PC-9 (cell line): Measurements from ENCODE around the gene SYNDIG1. TPM values are rescaled to one million over a fixed set of nuclear protein-coding genes. Genes with fewer than 3 reads are reported as not detected.
"Not testable (repeated sequence)": the region's sequence is repeated elsewhere in the genome, so short reads cannot be mapped to it uniquely, and the experiment has no call there.

Experiments
- BruUV-seq: library from RNA; stranded (reverse); fragments of 400-500 nt; replicated peaks from 2 replicates; lab custom pipeline; 2021; lab: Mats Ljungman, UMichigan
- CTCF ChIA-PET: fragments of 300-600 bp; sonication (Branson Sonifier 250); formaldehyde crosslinking; loops from one replicate; lab custom pipeline; 2022; ENCODE audit warnings: antibody characterized with exemption; lab: Charles Lee
- POLR2A ChIA-PET: fragments of 300-600 bp; sonication (Branson Sonifier 250); formaldehyde crosslinking; loops from one replicate; lab custom pipeline; 2022; ENCODE audit warnings: antibody characterized with exemption; ENCODE audit not compliant: unreplicated experiment; lab: Charles Lee
- DNase-seq, 2 experiments: peaks; one replicate each; pipeline versions ENCODE4 v3.0.0 to v3.0.0-alpha.2; 2015 to 2022; ENCODE audit warnings: mixed read lengths in 1 of 2
- H2AFZ ChIP-seq: fragments of 200-600 bp; sonication (generic); 2 replicates; pipeline ENCODE4 v1.8.1; 2017; ENCODE audit warnings: antibody characterized with exemption
- H3F3A ChIP-seq: fragments of 200-600 bp; sonication (generic); 2 replicates; pipeline ENCODE4 v1.8.1; 2017; ENCODE audit warnings: antibody characterized with exemption, mild to moderate bottlenecking, low read depth; ENCODE audit not compliant: insufficient read depth
- H3K27ac ChIP-seq: fragments of 200-600 bp; sonication (generic); 2 replicates; pipeline ENCODE4 v1.6.1; 2016; ENCODE audit warnings: mixed run types
- H3K27me3 ChIP-seq: fragments of 200-600 bp; sonication (generic); 2 replicates; pipeline ENCODE4 v1.6.1; 2016; ENCODE audit warnings: low read depth, mixed run types; ENCODE audit not compliant: insufficient read depth
- H3K36me3 ChIP-seq: fragments of 200-600 bp; sonication (generic); 2 replicates; pipeline ENCODE4 v1.6.1; 2016; ENCODE audit warnings: low read depth, mixed run types
- H3K4me1 ChIP-seq: fragments of 200-600 bp; sonication (generic); replicated peaks from 2 replicates; pipeline ENCODE4 v1.6.1; 2016; ENCODE audit warnings: mixed run types; ENCODE audit not compliant: insufficient read depth
- H3K4me2 ChIP-seq: fragments of 200-600 bp; sonication (generic); 2 replicates; pipeline ENCODE4 v1.6.1; 2017; ENCODE audit warnings: mixed run types
- H3K4me3 ChIP-seq: fragments of 200-600 bp; sonication (generic); 2 replicates; pipeline ENCODE4 v1.6.1; 2016; ENCODE audit warnings: mixed run types
- H3K79me2 ChIP-seq: fragments of 200-600 bp; sonication (generic); 2 replicates; pipeline ENCODE4 v1.6.1; 2017; ENCODE audit warnings: low read depth, mixed run types
- H3K9me2 ChIP-seq: fragments of 200-600 bp; sonication (generic); 2 replicates; pipeline ENCODE4 v1.8.1; 2017; ENCODE audit warnings: mild to moderate bottlenecking; ENCODE audit not compliant: insufficient read depth
- H3K9me3 ChIP-seq: fragments of 200-600 bp; sonication (generic); 2 replicates; pipeline ENCODE4 v1.8.1; 2016; ENCODE audit warnings: low read depth; ENCODE audit not compliant: insufficient read depth
- H4K20me1 ChIP-seq: fragments of 200-600 bp; sonication (generic); 2 replicates; pipeline ENCODE4 v1.8.1; 2017; ENCODE audit not compliant: insufficient read depth
- CTCF ChIP-seq: fragments of 200-600 bp; sonication (generic); conservative IDR thresholded peaks from 2 replicates; pipeline ENCODE4 v1.6.1; 2017; ENCODE audit warnings: mixed run types, antibody characterized with exemption, mild to moderate bottlenecking, moderate library complexity
- EZH2 ChIP-seq: fragments of 200-600 bp; sonication (generic); IDR thresholded peaks from 2 replicates; pipeline ENCODE4 v1.8.0; 2017; ENCODE audit warnings: antibody characterized with exemption, low read depth
- intact Hi-C: fragments of 100-400 bp; cut with micrococcal nuclease; formaldehyde crosslinking; loops from one replicate; pipeline ENCODE4 v1.10.0; 2022; ENCODE audit not compliant: unreplicated experiment
- total RNA-seq: library from RNA; stranded (reverse); gene quantifications from 2 replicates; pipeline ENCODE4 v1.2.3, GENCODE V29; 2021

Gene SYNDIG1
- total RNA-seq, 1 experiment from 2014 or later = 0.17 TPM

GRCh38 chr20:24622856-24623255, 153.4 kb downstream of the SYNDIG1 start:
- Histone ChIP-seq H3F3A (no peaks in the 10 kb centered on the region), H3K9me2 (no peaks in the 10 kb centered on the region), H3K27me3 (no peaks in the 10 kb centered on the region), H3K9me3 (no peaks in the 10 kb centered on the region), H2AFZ (no peak overlapping the region), H3K27ac (no peak overlapping the region), H3K4me1 (no peaks in the 10 kb centered on the region), H3K4me2 (no peak overlapping the region), H3K79me2 (no peaks in the 10 kb centered on the region), H3K4me3 (no peak overlapping the region), H4K20me1 (no peaks in the 10 kb centered on the region), H3K36me3 (no peaks in the 10 kb centered on the region)
- POLR2A ChIA-PET = no interaction called here
- no TSS peak for BruUV-seq
- DNase-seq = no peak
- CTCF ChIA-PET = no interaction called here
- intact Hi-C loops = no loop called here
- TF ChIP-seq EZH2 = no peak
- TF ChIP-seq CTCF = no peak

GRCh38 chr20:24626141-24626540, 156.7 kb downstream of the SYNDIG1 start:
- intact Hi-C loops, DNase-seq, H3K4me1 ChIP-seq, H3K79me2 ChIP-seq, CTCF ChIA-PET, H3K27ac ChIP-seq, H3K36me3 ChIP-seq, H3F3A ChIP-seq, H4K20me1 ChIP-seq, H3K4me2 ChIP-seq, H3K9me3 ChIP-seq, H3K9me2 ChIP-seq, H3K4me3 ChIP-seq, H3K27me3 ChIP-seq, BruUV-seq, H2AFZ ChIP-seq, POLR2A ChIA-PET: not testable (repeated sequence)

GRCh38 chr20:24627291-24627690, 157.9 kb downstream of the SYNDIG1 start:
- no peak overlapping the region for H2AFZ ChIP-seq
- no peaks in the 10 kb centered on the region for H3F3A ChIP-seq
- H3K36me3 ChIP-seq = no peaks in the 10 kb centered on the region
- no peak overlapping the region for H3K4me2 ChIP-seq
- H3K9me3 ChIP-seq = no peaks in the 10 kb centered on the region
- H3K27ac ChIP-seq = no peak overlapping the region
- intact Hi-C loops = no loop called here
- no peaks in the 10 kb centered on the region for H3K27me3 ChIP-seq
- H3K9me2 ChIP-seq = no peaks in the 10 kb centered on the region
- DNase-seq = no peak
- H3K79me2 ChIP-seq = no peaks in the 10 kb centered on the region
- no peak overlapping the region for H3K4me3 ChIP-seq
- no peaks in the 10 kb centered on the region for H3K4me1 ChIP-seq
- TF ChIP-seq EZH2 = no peak
- TF ChIP-seq CTCF = no peak
- BruUV-seq = no TSS peak
- POLR2A ChIA-PET = no interaction called here
- CTCF ChIA-PET = no interaction called here
- no peaks in the 10 kb centered on the region for H4K20me1 ChIP-seq

GRCh38 chr20:24627926-24628325, 158.5 kb downstream of the SYNDIG1 start:
- no TSS peak for BruUV-seq
- no peaks in the 10 kb centered on the region for H3K79me2 ChIP-seq
- no peaks in the 10 kb centered on the region for H3K36me3 ChIP-seq
- H3K9me3 ChIP-seq = no peaks in the 10 kb centered on the region
- H4K20me1 ChIP-seq = no peaks in the 10 kb centered on the region
- H3K9me2 ChIP-seq = no peaks in the 10 kb centered on the region
- H3K4me1 ChIP-seq = no peaks in the 10 kb centered on the region
- intact Hi-C loops = no loop called here
- DNase-seq = no peak
- ChIA-PET CTCF (no interaction called here), POLR2A (no interaction called here)
- no peaks in the 10 kb centered on the region for H3F3A ChIP-seq
- TF ChIP-seq EZH2 = no peak
- no peak for TF ChIP-seq CTCF
- H2AFZ ChIP-seq = no peak overlapping the region
- H3K27me3 ChIP-seq = no peaks in the 10 kb centered on the region
- no peak overlapping the region for H3K27ac ChIP-seq
- H3K4me2 ChIP-seq = no peak overlapping the region
- no peak overlapping the region for H3K4me3 ChIP-seq
